ENCODE data around the gene MOG.

Gene MOG

GRCh38 chr6:29611426-29611825, 45.5 kb upstream of the MOG start:
- no peak overlapping the region for H3K4me2 ChIP-seq (ENCODE audit: low read length)
- H3K4me1 ChIP-seq (ENCODE audit: control insufficient read depth, low read length): no peaks in the 10 kb centered on the region
- H3K27me3 ChIP-seq (ENCODE audit: control insufficient read depth, low read length): no peaks in the 10 kb centered on the region
- no peak overlapping the region for H3K4me3 ChIP-seq (ENCODE audit: low read length)
- H3K79me2 ChIP-seq (ENCODE audit: control insufficient read depth, low read length): no peaks in the 10 kb centered on the region
- TF ChIP-seq EZH2phosphoT487 (IDR thresholded peaks at IDR 0.05; ENCODE audit: borderline replicate concordance, low read length): no peak
- TF ChIP-seq, protein P1, sequence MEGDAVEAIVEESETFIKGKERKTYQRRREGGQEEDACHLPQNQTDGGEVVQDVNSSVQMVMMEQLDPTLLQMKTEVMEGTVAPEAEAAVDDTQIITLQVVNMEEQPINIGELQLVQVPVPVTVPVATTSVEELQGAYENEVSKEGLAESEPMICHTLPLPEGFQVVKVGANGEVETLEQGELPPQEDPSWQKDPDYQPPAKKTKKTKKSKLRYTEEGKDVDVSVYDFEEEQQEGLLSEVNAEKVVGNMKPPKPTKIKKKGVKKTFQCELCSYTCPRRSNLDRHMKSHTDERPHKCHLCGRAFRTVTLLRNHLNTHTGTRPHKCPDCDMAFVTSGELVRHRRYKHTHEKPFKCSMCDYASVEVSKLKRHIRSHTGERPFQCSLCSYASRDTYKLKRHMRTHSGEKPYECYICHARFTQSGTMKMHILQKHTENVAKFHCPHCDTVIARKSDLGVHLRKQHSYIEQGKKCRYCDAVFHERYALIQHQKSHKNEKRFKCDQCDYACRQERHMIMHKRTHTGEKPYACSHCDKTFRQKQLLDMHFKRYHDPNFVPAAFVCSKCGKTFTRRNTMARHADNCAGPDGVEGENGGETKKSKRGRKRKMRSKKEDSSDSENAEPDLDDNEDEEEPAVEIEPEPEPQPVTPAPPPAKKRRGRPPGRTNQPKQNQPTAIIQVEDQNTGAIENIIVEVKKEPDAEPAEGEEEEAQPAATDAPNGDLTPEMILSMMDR (IDR thresholded peaks at IDR 0.05; ENCODE audit: low read depth, low read length, poor library complexity, severe bottlenecking): no peak
- H3K9me3 ChIP-seq (ENCODE audit: control insufficient read depth, insufficient read depth, low read length): no peaks in the 10 kb centered on the region
- H3F3A ChIP-seq (ENCODE audit: control insufficient read depth, insufficient read depth): no peaks in the 10 kb centered on the region
- no peaks in the 10 kb centered on the region for H4K20me1 ChIP-seq (ENCODE audit: control insufficient read depth, insufficient read depth, low read depth, low read length)
- H3K27ac ChIP-seq (ENCODE audit: low read depth, low read length): no peak overlapping the region
- H3K36me3 ChIP-seq (ENCODE audit: control insufficient read depth, low read length): peaks cover 12% of the 10 kb centered on the region; the same call in 1 of the 2 replicates
- no peaks in the 10 kb centered on the region for H3K9me2 ChIP-seq (replicated peaks; ENCODE audit: control insufficient read depth, low read length)

DNA sequence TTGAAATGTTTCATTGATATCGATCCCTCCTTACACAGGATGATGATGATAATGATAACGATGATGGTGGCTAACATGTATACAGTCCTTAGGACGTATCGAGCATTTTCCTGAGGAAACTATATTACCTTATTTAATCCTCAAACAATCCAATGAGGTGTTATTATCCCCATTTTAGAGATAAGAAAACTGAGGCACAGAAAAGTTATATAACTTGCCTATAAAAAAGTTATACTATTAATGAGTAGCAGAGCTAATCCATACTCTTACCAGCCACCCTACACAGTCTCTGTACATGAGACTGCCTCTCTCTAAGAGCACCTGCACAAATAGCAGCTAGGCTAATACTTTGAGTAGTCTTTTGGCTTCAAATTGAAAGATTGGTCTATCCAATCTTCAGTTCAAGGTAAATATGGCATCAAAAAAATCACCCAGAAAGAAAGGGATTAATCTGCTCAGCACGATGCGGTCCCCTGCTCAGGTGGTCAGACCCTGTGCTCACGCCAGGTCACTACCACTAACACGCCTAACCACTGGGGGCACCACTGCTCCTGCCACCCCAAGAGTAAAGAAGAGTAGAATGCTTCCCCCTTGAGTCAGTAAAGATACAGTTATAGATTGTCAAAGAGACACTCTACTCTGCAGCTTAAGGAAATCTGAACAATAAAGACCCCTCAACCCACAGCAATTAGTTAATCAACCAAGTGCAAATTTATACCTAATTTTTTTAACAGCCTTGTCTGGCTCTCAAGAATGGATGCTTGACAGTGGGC, 38.9 kb upstream of the MOG start:
- no peaks in the 10 kb centered on the region for H3K9me2 ChIP-seq (replicated peaks; ENCODE audit: control insufficient read depth, low read length)
- no peaks in the 10 kb centered on the region for H3K9me3 ChIP-seq (ENCODE audit: control insufficient read depth, insufficient read depth, low read length)
- no peak overlapping the region for H3K27ac ChIP-seq (ENCODE audit: low read depth, low read length)
- TF ChIP-seq, protein P1 (IDR thresholded peaks at IDR 0.05; ENCODE audit: low read depth, low read length, poor library complexity, severe bottlenecking): peak; percentile 61
- no peak for TF ChIP-seq EZH2phosphoT487 (IDR thresholded peaks at IDR 0.05; ENCODE audit: borderline replicate concordance, low read length)
- H3F3A ChIP-seq (ENCODE audit: control insufficient read depth, insufficient read depth): no peaks in the 10 kb centered on the region
- H3K36me3 ChIP-seq (ENCODE audit: control insufficient read depth, low read length): peaks cover 16% of the 10 kb centered on the region
- H3K4me1 ChIP-seq (ENCODE audit: control insufficient read depth, low read length): no peaks in the 10 kb centered on the region
- no peaks in the 10 kb centered on the region for H3K79me2 ChIP-seq (ENCODE audit: control insufficient read depth, low read length)
- H3K27me3 ChIP-seq (ENCODE audit: control insufficient read depth, low read length): no peaks in the 10 kb centered on the region
- H3K4me3 ChIP-seq (ENCODE audit: low read length): no peak overlapping the region
- H3K4me2 ChIP-seq (ENCODE audit: low read length): no peak overlapping the region
- no peaks in the 10 kb centered on the region for H4K20me1 ChIP-seq (ENCODE audit: control insufficient read depth, insufficient read depth, low read depth, low read length)

- no peak overlapping the region for H3K27ac ChIP-seq (ENCODE audit: low read depth, low read length)
- no peaks in the 10 kb centered on the region for H4K20me1 ChIP-seq (ENCODE audit: control insufficient read depth, insufficient read depth, low read depth, low read length)
- no peaks in the 10 kb centered on the region for H3F3A ChIP-seq (ENCODE audit: control insufficient read depth, insufficient read depth)
- no peaks in the 10 kb centered on the region for H3K9me3 ChIP-seq (ENCODE audit: control insufficient read depth, insufficient read depth, low read length)
- no peak overlapping the region for H3K4me2 ChIP-seq (ENCODE audit: low read length)
- no peaks in the 10 kb centered on the region for H3K4me1 ChIP-seq (ENCODE audit: control insufficient read depth, low read length)
- H3K4me3 ChIP-seq (ENCODE audit: low read length): no peak overlapping the region
- peaks cover 11% of the 10 kb centered on the region for H3K36me3 ChIP-seq (ENCODE audit: control insufficient read depth, low read length)
- H3K27me3 ChIP-seq (ENCODE audit: control insufficient read depth, low read length): no peaks in the 10 kb centered on the region
- H3K9me2 ChIP-seq (replicated peaks; ENCODE audit: control insufficient read depth, low read length): no peaks in the 10 kb centered on the region
- TF ChIP-seq, protein P1 (IDR thresholded peaks at IDR 0.05; ENCODE audit: low read depth, low read length, poor library complexity, severe bottlenecking): no peak
- no peak for TF ChIP-seq EZH2phosphoT487 (IDR thresholded peaks at IDR 0.05; ENCODE audit: borderline replicate concordance, low read length)
- H3K79me2 ChIP-seq (ENCODE audit: control insufficient read depth, low read length): no peaks in the 10 kb centered on the region
Measured at GRCh38 chr6:29619578-29620160, 37.2 kb upstream of the MOG start.
